Activated CD4-positive, alpha-beta T cell treated with anti-CD3 and anti-CD28 coated beads, Interleukin-2, amount 10 ng/mL, durations not matched to agents 24 days and 14 days (primary cell): Measurements from ENCODE around the gene C19orf67. TPM values are rescaled to one million over a fixed set of nuclear protein-coding genes. Genes with fewer than 3 reads are reported as not detected.
"Not testable (repeated sequence)": the region's sequence is repeated elsewhere in the genome, so short reads cannot be mapped to it uniquely, and the experiment has no call there.

ENCODE experiments used
- DNase-seq: peaks from one replicate; pipeline ENCODE4 v3.0.0; 2022
- H3K27ac Mint-ChIP-seq: one replicate; pipeline ENCODE4 v1.8.0; 2022; ENCODE audit warnings: mild to moderate bottlenecking, mixed read lengths
- H3K27me3 Mint-ChIP-seq: one replicate; pipeline ENCODE4 v1.8.0; 2022; ENCODE audit warnings: mixed read lengths
- H3K36me3 Mint-ChIP-seq: one replicate; pipeline ENCODE4 v1.8.0; 2022; ENCODE audit warnings: low read depth, mild to moderate bottlenecking, mixed read lengths
- H3K4me1 Mint-ChIP-seq: one replicate; pipeline ENCODE4 v1.8.0; 2021; ENCODE audit warnings: mixed read lengths
- H3K4me3 Mint-ChIP-seq: one replicate; pipeline ENCODE4 v1.8.0; 2022; ENCODE audit warnings: mild to moderate bottlenecking, moderate library complexity, mixed read lengths
- H3K9me3 Mint-ChIP-seq: one replicate; pipeline ENCODE4 v1.8.0; 2021; ENCODE audit warnings: mixed read lengths
- intact Hi-C: fragments of 100-400 bp; cut with micrococcal nuclease; formaldehyde crosslinking; loops from one replicate; pipeline ENCODE4 v1.15.1; 2023
- total RNA-seq: library from RNA; stranded (reverse); gene quantifications from 2 replicates; pipeline ENCODE4 v1.2.3, GENCODE V29; 2022

The C19orf67 gene
- total RNA-seq, 1 donor from 2014 or later, result 0.58 TPM

GRCh38 chr19:14053500-14053899 lies 32.1 kb downstream of the C19orf67 start:
- peaks cover 19% of the 10 kb centered on the region for H3K27me3 Mint-ChIP-seq
- H3K4me1 Mint-ChIP-seq, result peaks cover 17% of the 10 kb centered on the region
- H3K36me3 Mint-ChIP-seq, result peaks cover 44% of the 10 kb centered on the region
- no peak overlapping the region for H3K4me3 Mint-ChIP-seq
- no peaks in the 10 kb centered on the region for H3K9me3 Mint-ChIP-seq
- intact Hi-C loops, result no loop called here
- no peak overlapping the region for H3K27ac Mint-ChIP-seq
- no peak for DNase-seq

GRCh38 chr19:14053032-14053431 lies 32.6 kb downstream of the C19orf67 start:
- H3K4me1 Mint-ChIP-seq, result peaks cover 12% of the 10 kb centered on the region
- intact Hi-C loops, result no loop called here
- peaks cover 15% of the 10 kb centered on the region for H3K27me3 Mint-ChIP-seq
- no peaks in the 10 kb centered on the region for H3K9me3 Mint-ChIP-seq
- H3K4me3 Mint-ChIP-seq, result no peak overlapping the region
- DNase-seq, result no peak
- peaks cover 48% of the 10 kb centered on the region for H3K36me3 Mint-ChIP-seq
- H3K27ac Mint-ChIP-seq, result peak overlapping the region; percentile 29

GRCh38 chr19:14052470-14052869 lies 33.1 kb downstream of the C19orf67 start:
- Mint-ChIP-seq H3K9me3 (no peaks in the 10 kb centered on the region), H3K27me3 (peaks cover 10% of the 10 kb centered on the region), H3K4me1 (peaks cover 7% of the 10 kb centered on the region), H3K36me3 (peaks cover 52% of the 10 kb centered on the region), H3K4me3 (no peak overlapping the region), H3K27ac (no peak overlapping the region)
- DNase-seq, result no peak
- intact Hi-C loops, result no loop called here

- H3K4me1 Mint-ChIP-seq, result peaks cover 6% of the 10 kb centered on the region
- H3K4me3 Mint-ChIP-seq, result no peak overlapping the region
- peaks cover 55% of the 10 kb centered on the region for H3K36me3 Mint-ChIP-seq
- H3K27me3 Mint-ChIP-seq, result peaks cover 7% of the 10 kb centered on the region
- no peaks in the 10 kb centered on the region for H3K9me3 Mint-ChIP-seq
- DNase-seq, result no peak
- H3K27ac Mint-ChIP-seq, result no peak overlapping the region
- intact Hi-C loops, result no loop called here
Observed at GRCh38 chr19:14051980-14052379, 33.6 kb downstream of the C19orf67 start.

GRCh38 chr19:14050961-14051360 lies 34.6 kb downstream of the C19orf67 start:
- H3K4me3 Mint-ChIP-seq, intact Hi-C loops, H3K9me3 Mint-ChIP-seq, H3K27ac Mint-ChIP-seq, H3K27me3 Mint-ChIP-seq, DNase-seq, H3K4me1 Mint-ChIP-seq: not testable (repeated sequence)
- H3K36me3 Mint-ChIP-seq, result peaks cover 64% of the 10 kb centered on the region

GRCh38 chr19:14050512-14050911 lies 35.1 kb downstream of the C19orf67 start:
- H3K4me1 Mint-ChIP-seq, result peaks cover 3% of the 10 kb centered on the region
- peaks cover 67% of the 10 kb centered on the region for H3K36me3 Mint-ChIP-seq
- intact Hi-C loops, result no loop called here
- H3K4me3 Mint-ChIP-seq, result no peak overlapping the region
- H3K9me3 Mint-ChIP-seq, result no peaks in the 10 kb centered on the region
- no peak overlapping the region for H3K27ac Mint-ChIP-seq
- H3K27me3 Mint-ChIP-seq, result no peaks in the 10 kb centered on the region
- no peak for DNase-seq

- peak overlapping the region; percentile 34 for H3K27ac Mint-ChIP-seq
- DNase-seq, result peak; percentile 93
- no peaks in the 10 kb centered on the region for H3K4me1 Mint-ChIP-seq
- H3K4me3 Mint-ChIP-seq, result no peak overlapping the region
- H3K9me3 Mint-ChIP-seq, result no peaks in the 10 kb centered on the region
- intact Hi-C loops, result loop anchor here (5.0 kb wide), 1 partner anchor 41 kb away; the partner anchor contains the start of gene RFX1
- peaks cover 68% of the 10 kb centered on the region for H3K36me3 Mint-ChIP-seq
- H3K27me3 Mint-ChIP-seq, result no peaks in the 10 kb centered on the region
Observed at GRCh38 chr19:14048443-14049153, 37.0 kb downstream of the C19orf67 start.

GRCh38 chr19:14047866-14048265 lies 37.7 kb downstream of the C19orf67 start:
- H3K27ac Mint-ChIP-seq, H3K9me3 Mint-ChIP-seq, DNase-seq, H3K27me3 Mint-ChIP-seq, H3K4me3 Mint-ChIP-seq, H3K4me1 Mint-ChIP-seq: not testable (repeated sequence)
- intact Hi-C loops, result loop anchor here (5.0 kb wide), 1 partner anchor 41 kb away; the partner anchor contains the start of gene RFX1
- peaks cover 67% of the 10 kb centered on the region for H3K36me3 Mint-ChIP-seq

- peak; percentile 85 for DNase-seq
- Mint-ChIP-seq H3K27ac (peak overlapping the region; percentile 74), H3K36me3 (peaks cover 57% of the 10 kb centered on the region), H3K4me1 (peaks cover 12% of the 10 kb centered on the region)
- H3K9me3 Mint-ChIP-seq, H3K27me3 Mint-ChIP-seq, intact Hi-C loops, H3K4me3 Mint-ChIP-seq: not testable (repeated sequence)
Observed at GRCh38 chr19:14042659-14043608, 42.6 kb downstream of the C19orf67 start.

- peaks cover 20% of the 10 kb centered on the region for H3K4me1 Mint-ChIP-seq
- DNase-seq, result no peak
- H3K27me3 Mint-ChIP-seq, result no peaks in the 10 kb centered on the region
- intact Hi-C loops, result no loop called here
- H3K9me3 Mint-ChIP-seq, result no peaks in the 10 kb centered on the region
- no peak overlapping the region for H3K4me3 Mint-ChIP-seq
- H3K27ac Mint-ChIP-seq, result no peak overlapping the region
- peaks cover 52% of the 10 kb centered on the region for H3K36me3 Mint-ChIP-seq
Observed at GRCh38 chr19:14039181-14039580, 46.4 kb downstream of the C19orf67 start.

GRCh38 chr19:14035706-14036105 lies 49.9 kb downstream of the C19orf67 start:
- Mint-ChIP-seq H3K27ac (no peak overlapping the region), H3K4me1 (peaks cover 28% of the 10 kb centered on the region), H3K4me3 (no peak overlapping the region), H3K27me3 (no peaks in the 10 kb centered on the region), H3K9me3 (no peaks in the 10 kb centered on the region), H3K36me3 (peaks cover 44% of the 10 kb centered on the region)
- DNase-seq, result no peak
- intact Hi-C loops, result no loop called here

- Mint-ChIP-seq H3K4me1 (peaks cover 28% of the 10 kb centered on the region), H3K36me3 (peaks cover 44% of the 10 kb centered on the region)
- DNase-seq, H3K27ac Mint-ChIP-seq, H3K4me3 Mint-ChIP-seq, H3K9me3 Mint-ChIP-seq, H3K27me3 Mint-ChIP-seq, intact Hi-C loops: not testable (repeated sequence)
Observed at GRCh38 chr19:14035159-14035558, 50.4 kb downstream of the C19orf67 start.

GRCh38 chr19:14033946-14034345 lies 51.6 kb downstream of the C19orf67 start:
- Mint-ChIP-seq H3K4me3 (peak overlapping the region; percentile 64), H3K27ac (peak overlapping the region; percentile 62), H3K4me1 (peaks cover 26% of the 10 kb centered on the region), H3K27me3 (peaks cover 1% of the 10 kb centered on the region), H3K36me3 (peaks cover 35% of the 10 kb centered on the region), H3K9me3 (no peaks in the 10 kb centered on the region)
- intact Hi-C loops, result no loop called here
- no peak for DNase-seq
